GM21723 (cell line): ENCODE data around the gene TOPBP1.
A peak's percentile ranks its signal among the peaks of the same experiment; 100 is the strongest.

Experiments used
- ATAC-seq: cut with Tn5 transposase; IDR thresholded peaks from one replicate; pipeline ENCODE4 v1.9.1; 2021; ENCODE audit warnings: mild to moderate bottlenecking, moderate library complexity; ENCODE audit not compliant: unreplicated experiment

The TOPBP1 gene

GRCh38 chr3:133611534-133611933 is 50.2 kb downstream of the TOPBP1 start:
- ATAC-seq, result no peak

- no peak for ATAC-seq
Observed at GRCh38 chr3:133610031-133610430, 51.7 kb downstream of the TOPBP1 start.

- ATAC-seq, result no peak
Observed at GRCh38 chr3:133608388-133608787, 53.4 kb downstream of the TOPBP1 start.

- ATAC-seq, result no peak
Observed at GRCh38 chr3:133607816-133608215, 53.9 kb downstream of the TOPBP1 start.

- no peak for ATAC-seq
Observed at GRCh38 chr3:133606902-133607301, 54.8 kb downstream of the TOPBP1 start.

- ATAC-seq, result no peak
Observed at GRCh38 chr3:133606342-133606741, 55.4 kb downstream of the TOPBP1 start.

- no peak for ATAC-seq
Observed at GRCh38 chr3:133600572-133601081, 61.1 kb downstream of the TOPBP1 start.

GRCh38 chr3:133599280-133599679 is 62.5 kb downstream of the TOPBP1 start:
- no peak for ATAC-seq

GRCh38 chr3:133598405-133598804 is 63.3 kb downstream of the TOPBP1 start:
- ATAC-seq, result no peak

- no peak for ATAC-seq
Observed at GRCh38 chr3:133595341-133595740, 66.4 kb downstream of the TOPBP1 start.

- ATAC-seq, result peak; percentile 18
Observed at GRCh38 chr3:133593243-133593642, 68.5 kb downstream of the TOPBP1 start.

- peak; percentile 50 for ATAC-seq
Observed at GRCh38 chr3:133592843-133593242, 68.9 kb downstream of the TOPBP1 start.

- ATAC-seq, result no peak
Observed at GRCh38 chr3:133591271-133591742, 70.4 kb downstream of the TOPBP1 start.

- no peak for ATAC-seq
Observed at GRCh38 chr3:133589503-133589902, 72.2 kb downstream of the TOPBP1 start.

GRCh38 chr3:133588784-133589465 is 72.8 kb downstream of the TOPBP1 start:
- no peak for ATAC-seq

GRCh38 chr3:133588035-133588434 is 73.7 kb downstream of the TOPBP1 start:
- no peak for ATAC-seq

- no peak for ATAC-seq
Observed at GRCh38 chr3:133583396-133583795, 78.3 kb downstream of the TOPBP1 start.

GRCh38 chr3:133578548-133579191 is 83.1 kb downstream of the TOPBP1 start:
- no peak for ATAC-seq

GRCh38 chr3:133576169-133576568 is 85.6 kb downstream of the TOPBP1 start:
- ATAC-seq, result no peak

- ATAC-seq, result no peak
Observed at GRCh38 chr3:133575086-133575485, 86.7 kb downstream of the TOPBP1 start.

- ATAC-seq, result peak; percentile 32
Observed at GRCh38 chr3:133574260-133574881, 87.4 kb downstream of the TOPBP1 start.
